T-cell (primary cell): Measurements from ENCODE around the gene RALGAPB. TPM values are rescaled to one million over a fixed set of nuclear protein-coding genes. Genes with fewer than 3 reads are reported as not detected.

ENCODE experiments used
- ATAC-seq, 4 experiments: fragments of 200-7000 bp in 3 of 4; fragments of 150-1000 bp in 1 of 4; cut with Tn5 transposase; replicated peaks in 1 of 4; 1 replicate in 3 of 4; 2 replicates in 1 of 4; pipeline ENCODE4 v1.10.0; 2021; ENCODE audit warnings: moderate library complexity in 3 of 4, mild to moderate bottlenecking in 2 of 4, moderate number of reproducible peaks in 1 of 4
- CTCF ChIA-PET, 2 donors: fragments of 300-600 bp; sonication (Branson Sonifier 250); formaldehyde crosslinking; loops; one replicate each; lab custom pipeline; 2022; ENCODE audit warnings: antibody characterized with exemption in 2 of 2; lab: Charles Lee
- POLR2A ChIA-PET, 2 donors: fragments of 300-600 bp; sonication (Branson Sonifier 250); formaldehyde crosslinking; loops; one replicate each; lab custom pipeline; 2022; ENCODE audit warnings: antibody characterized with exemption in 2 of 2; lab: Charles Lee
- DNase-seq, 35 experiments: peaks; one replicate each; pipeline versions ENCODE4 v3.0.0 to v3.0.0-alpha.2; 2013 to 2023
- H3K27ac ChIP-seq: one replicate; pipeline ENCODE4 v1.5.1; 2013; ENCODE audit warnings: low read length
- H3K27me3 ChIP-seq, 2 experiments: replicated peaks in 1 of 2; 1 replicate in 1 of 2; 2 replicates in 1 of 2; pipeline versions ENCODE4 v1.6.1 to v1.7.0; 2013; ENCODE audit warnings: low read length in 1 of 2, mixed read lengths in 1 of 2; ENCODE audit not compliant: control insufficient read depth in 2 of 2, insufficient read depth in 2 of 2; ENCODE audit errors: extremely low read depth in 1 of 2
- H3K36me3 ChIP-seq, 2 donors: 1 replicate in 1 of 2; 2 replicates in 1 of 2; pipeline versions ENCODE4 v1.6.1 to v1.7.0; 2013; ENCODE audit warnings: low read length in 1 of 2; ENCODE audit not compliant: control insufficient read depth in 2 of 2, insufficient read depth in 1 of 2; ENCODE audit errors: extremely low read depth in 1 of 2
- H3K4me1 ChIP-seq, 2 experiments: 1 replicate in 1 of 2; 2 replicates in 1 of 2; pipeline versions ENCODE4 v1.6.1 to v1.7.0; 2013; ENCODE audit warnings: low read length in 2 of 2, mixed read lengths in 1 of 2; ENCODE audit not compliant: insufficient read depth in 2 of 2, control insufficient read depth in 1 of 2; ENCODE audit errors: extremely low read depth in 1 of 2
- H3K4me3 ChIP-seq, 2 donors: 1 replicate in 1 of 2; 2 replicates in 1 of 2; pipeline versions ENCODE4 v1.5.1 to v1.7.0; 2013; ENCODE audit warnings: mild to moderate bottlenecking in 2 of 2, low read length in 1 of 2, moderate library complexity in 1 of 2; ENCODE audit not compliant: control insufficient read depth in 1 of 2; ENCODE audit errors: extremely low read depth in 1 of 2
- H3K9me3 ChIP-seq: 2 replicates; pipeline ENCODE4 v1.7.0; 2013
- H3K27ac Mint-ChIP-seq, 2 donors: one replicate each; pipeline ENCODE4 v1.8.0; 2020 to 2021; ENCODE audit warnings: mild to moderate bottlenecking in 2 of 2, mixed read lengths in 2 of 2
- H3K27me3 Mint-ChIP-seq, 2 donors: one replicate each; pipeline ENCODE4 v1.8.0; 2021 to 2022; ENCODE audit warnings: mixed read lengths in 2 of 2
- H3K36me3 Mint-ChIP-seq: one replicate; pipeline ENCODE4 v1.8.0; 2021; ENCODE audit warnings: mixed read lengths
- H3K4me1 Mint-ChIP-seq, 3 donors: one replicate each; pipeline ENCODE4 v1.8.0; 2020 to 2022; ENCODE audit warnings: mixed read lengths in 3 of 3, mild to moderate bottlenecking in 1 of 3
- H3K4me3 Mint-ChIP-seq, 3 donors: one replicate each; pipeline ENCODE4 v1.8.0; 2020 to 2022; ENCODE audit warnings: mild to moderate bottlenecking in 3 of 3, mixed read lengths in 3 of 3, moderate library complexity in 3 of 3
- H3K9me3 Mint-ChIP-seq, 3 donors: one replicate each; pipeline ENCODE4 v1.8.0; 2020 to 2022; ENCODE audit warnings: mixed read lengths in 3 of 3
- WGBS: methylation state at CpG from one replicate; pipeline ENCODE4 v1.1.5; 2013; ENCODE audit warnings: missing lambda C conversion rate; ENCODE audit not compliant: insufficient coverage; 5-methylcytosine and 5-hydroxymethylcytosine counted together
- total RNA-seq, 35 experiments: library from RNA in 6 of 35; stranded (reverse) in 6 of 35; fragments of 120-200 nt in 1 of 35; gene quantifications; one replicate each; pipeline versions ENCODE4 v1.2.1 to v1.2.4 and lab custom pipeline; 2013 to 2026

Gene RALGAPB
- total RNA-seq, 5 donors from 2014 or later (not counting 1 experiment from before 2014, with no cell fraction given): 42.7 to 50.1 (median 46.1) TPM

DNA sequence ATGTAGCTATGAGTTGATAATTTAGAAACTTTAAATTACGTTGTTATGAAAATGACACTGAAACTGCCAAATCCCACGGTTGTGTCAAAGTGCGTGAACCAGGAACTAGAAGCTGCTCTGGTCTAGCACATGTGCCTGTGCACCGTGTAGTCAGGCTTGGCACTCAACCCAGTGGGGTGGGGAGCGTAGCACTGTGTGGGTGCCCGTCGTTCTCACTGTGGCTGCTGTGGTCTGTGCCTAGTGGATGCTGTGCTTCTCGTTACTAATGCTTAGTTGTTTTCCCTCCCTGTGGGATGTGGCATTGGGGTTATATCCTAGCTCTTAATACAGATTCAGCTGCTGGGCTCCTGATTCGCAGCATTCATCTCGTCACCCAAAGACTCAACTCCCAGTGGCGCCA is 62.1 kb downstream of the RALGAPB start:
- Histone ChIP-seq H3K27ac (no peak overlapping the region), H3K4me3 (no peak overlapping the region), H3K4me1 (no peaks in the 10 kb centered on the region), H3K36me3 (peaks cover 0 to 82% of the 10 kb centered on the region in 2 donors), H3K9me3 (no peaks in the 10 kb centered on the region), H3K27me3 (no peaks in the 10 kb centered on the region)
- ChIA-PET CTCF (interaction anchor here in 1 of 2 donors (0.6 kb wide), 1 partner anchor 14 kb away, joined by 4 read pairs; no protein-coding TSS in a partner anchor), POLR2A (no interaction called here)
- no peaks in the 10 kb centered on the region for H3K9me3 Mint-ChIP-seq
- 64% methylated on average over 8 of the region's 11 CpGs for WGBS
- no peak for DNase-seq
- H3K27ac Mint-ChIP-seq: no peak overlapping the region
- no peak overlapping the region for H3K4me3 Mint-ChIP-seq
- no peak for ATAC-seq
- no peaks in the 10 kb centered on the region for H3K27me3 Mint-ChIP-seq
- peaks cover 0 to 7% (median 0%) of the 10 kb centered on the region in 3 donors for H3K4me1 Mint-ChIP-seq
- peaks cover 66% of the 10 kb centered on the region for H3K36me3 Mint-ChIP-seq

DNA sequence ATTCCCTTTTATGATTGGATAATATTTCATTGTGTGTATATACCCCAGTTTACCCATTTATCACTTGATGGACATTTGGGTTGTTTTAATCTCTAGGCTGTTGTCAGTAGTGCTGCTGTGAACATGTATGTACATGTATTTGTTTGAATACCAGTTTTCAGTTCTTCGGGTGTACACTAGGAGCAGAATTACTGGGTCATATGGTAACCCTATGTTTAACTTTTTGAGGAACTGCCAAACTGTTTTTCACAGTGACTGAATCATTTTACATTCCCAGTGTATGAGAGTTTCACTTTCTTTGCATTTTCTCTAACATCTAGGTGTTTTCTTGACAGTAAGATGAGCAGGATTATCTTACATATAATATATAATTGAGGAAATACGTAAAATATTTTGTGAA is 63.7 kb downstream of the RALGAPB start:
- POLR2A ChIA-PET: no interaction called here
- H3K36me3 Mint-ChIP-seq: peaks cover 74% of the 10 kb centered on the region

DNA sequence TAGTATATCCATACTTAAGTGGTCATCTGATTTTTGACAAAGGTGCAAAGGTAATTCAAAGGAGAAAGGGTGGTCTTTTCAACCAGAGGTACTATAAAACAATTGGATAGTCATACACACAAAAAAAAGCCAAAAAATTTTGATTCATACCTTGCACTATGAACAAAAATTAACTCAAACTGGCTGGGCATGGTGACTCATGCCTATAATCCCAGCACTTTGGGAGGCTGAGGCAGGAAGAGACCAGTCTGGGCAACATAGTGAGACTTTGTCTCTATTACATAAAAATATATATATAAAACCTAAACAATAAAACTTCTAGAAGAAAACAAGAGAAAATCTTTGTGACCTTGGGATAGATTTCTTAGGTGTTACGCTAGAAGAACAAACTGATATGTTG is 64.5 kb downstream of the RALGAPB start:
- H3K9me3 Mint-ChIP-seq: no peaks in the 10 kb centered on the region
- no peaks in the 10 kb centered on the region for H3K27me3 Mint-ChIP-seq
- H3K4me3 ChIP-seq: no peak overlapping the region
- H3K36me3 Mint-ChIP-seq: peaks cover 76% of the 10 kb centered on the region
- WGBS: no CpG with 5 or more reads among the region's 1 CpG
- H3K27ac Mint-ChIP-seq: no peak overlapping the region
- no peaks in the 10 kb centered on the region for H3K4me1 ChIP-seq
- H3K27ac ChIP-seq: no peak overlapping the region
- DNase-seq (no peak), ATAC-seq (no peak)
- ChIA-PET CTCF (no interaction called here), POLR2A (no interaction called here)
- no peaks in the 10 kb centered on the region for H3K27me3 ChIP-seq
- H3K36me3 ChIP-seq: peaks cover 0 to 87% of the 10 kb centered on the region in 2 donors
- no peaks in the 10 kb centered on the region for H3K9me3 ChIP-seq
- peaks cover 0 to 7% (median 0%) of the 10 kb centered on the region in 3 donors for H3K4me1 Mint-ChIP-seq
- H3K4me3 Mint-ChIP-seq: no peak overlapping the region

More for the DNA sequence above, 63.7 kb downstream of the RALGAPB start:
- Histone ChIP-seq H3K9me3 (no peaks in the 10 kb centered on the region), H3K27ac (no peak overlapping the region), H3K4me1 (no peaks in the 10 kb centered on the region), H3K27me3 (no peaks in the 10 kb centered on the region), H3K4me3 (no peak overlapping the region), H3K36me3 (peaks cover 0 to 86% of the 10 kb centered on the region in 2 donors)
- Mint-ChIP-seq H3K27me3 (no peaks in the 10 kb centered on the region), H3K27ac (no peak overlapping the region), H3K9me3 (no peaks in the 10 kb centered on the region), H3K4me3 (no peak overlapping the region), H3K4me1 (peaks cover 0 to 7% (median 0%) of the 10 kb centered on the region in 3 donors)
- DNase-seq (no peak), ATAC-seq (no peak)
- WGBS: no CpG with 5 or more reads among the region's 2 CpGs
- CTCF ChIA-PET: no interaction called here

DNA sequence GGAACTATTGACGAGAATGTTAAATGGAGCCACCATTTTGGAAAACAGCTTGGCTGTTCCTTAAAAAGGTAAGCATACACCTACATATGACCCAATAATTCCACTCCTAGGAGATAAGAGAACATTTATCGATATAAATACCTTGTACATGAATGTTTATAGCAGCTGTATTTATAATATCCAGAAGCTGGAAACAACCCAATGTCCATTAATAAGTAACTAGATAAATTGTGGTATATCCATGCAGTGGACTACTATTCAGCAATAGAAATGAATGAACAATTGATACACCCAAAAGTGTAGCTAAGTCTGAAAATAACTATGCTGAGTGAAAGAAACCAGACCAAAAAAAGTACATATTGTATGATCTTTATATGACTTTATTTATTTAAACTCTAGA is 66.1 kb downstream of the RALGAPB start:
- Mint-ChIP-seq H3K4me3 (no peak overlapping the region), H3K9me3 (no peaks in the 10 kb centered on the region), H3K27me3 (no peaks in the 10 kb centered on the region), H3K36me3 (peaks cover 74% of the 10 kb centered on the region), H3K4me1 (peaks cover 0 to 7% (median 0%) of the 10 kb centered on the region in 3 donors), H3K27ac (no peak overlapping the region)
- ATAC-seq (no peak), DNase-seq (no peak)
- Histone ChIP-seq H3K36me3 (peaks cover 0 to 88% of the 10 kb centered on the region in 2 donors), H3K4me1 (no peaks in the 10 kb centered on the region), H3K4me3 (no peak overlapping the region), H3K27ac (no peak overlapping the region), H3K9me3 (no peaks in the 10 kb centered on the region), H3K27me3 (no peaks in the 10 kb centered on the region)
- CTCF ChIA-PET: interaction anchor here in 1 of 2 donors (0.5 kb wide), 1 partner anchor 10 kb away, joined by 5 read pairs; no protein-coding TSS in a partner anchor
- WGBS: no CpG with 5 or more reads among the region's 2 CpGs
- POLR2A ChIA-PET: no interaction called here

DNA sequence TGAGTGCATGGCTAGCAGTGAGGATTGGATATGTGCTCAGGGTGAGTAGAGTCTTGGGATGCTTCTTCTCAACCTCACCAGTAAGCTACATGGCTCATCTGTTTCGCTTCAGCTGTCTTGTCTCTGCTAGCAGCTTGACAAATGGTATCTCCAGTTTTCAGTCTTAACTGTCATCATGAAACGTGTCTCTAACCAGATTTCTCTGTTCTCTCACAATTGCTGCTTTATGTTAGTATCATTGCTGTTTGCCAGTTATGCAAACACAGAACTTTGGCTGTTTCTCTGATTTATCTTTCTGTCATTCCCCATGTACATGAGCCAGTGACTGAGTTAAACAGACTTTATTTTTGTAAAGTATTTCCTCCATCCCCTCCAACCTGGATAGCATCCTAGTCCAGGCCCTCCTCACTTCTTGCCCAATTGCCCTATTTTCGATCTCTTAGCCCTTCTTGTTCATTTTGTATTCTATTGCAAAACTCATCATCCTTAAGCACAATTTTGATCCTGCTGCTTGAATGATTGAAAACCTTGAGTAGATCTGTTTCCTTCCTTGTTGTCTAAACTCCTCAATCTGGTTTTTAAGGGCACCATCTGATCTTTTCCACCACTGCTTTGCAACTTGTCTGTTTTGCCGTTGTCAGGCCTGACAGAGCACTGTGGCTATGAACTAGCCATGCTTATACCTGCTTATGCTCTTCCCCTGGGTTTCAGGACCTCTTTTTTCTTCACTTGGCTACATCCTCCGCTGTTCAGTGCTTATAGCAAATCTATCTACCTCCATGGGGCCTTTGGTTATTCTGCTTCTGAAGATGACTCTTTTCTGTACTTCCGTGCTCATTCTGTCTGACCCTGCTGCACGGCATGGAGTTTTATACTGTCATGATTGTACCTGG is 70.6 kb downstream of the RALGAPB start:
- H3K27ac ChIP-seq: no peak overlapping the region
- no peaks in the 10 kb centered on the region for H3K4me1 ChIP-seq
- peaks cover 74% of the 10 kb centered on the region for H3K36me3 Mint-ChIP-seq
- CTCF ChIA-PET: no interaction called here
- ATAC-seq: no peak
- no peak overlapping the region for H3K4me3 ChIP-seq
- H3K27ac Mint-ChIP-seq: no peak overlapping the region
- WGBS: 96% methylated on average over 7 of the region's 7 CpGs
- H3K9me3 ChIP-seq: no peaks in the 10 kb centered on the region
- H3K36me3 ChIP-seq: peaks cover 0 to 78% of the 10 kb centered on the region in 2 donors
- no peaks in the 10 kb centered on the region for H3K9me3 Mint-ChIP-seq
- H3K27me3 Mint-ChIP-seq: no peaks in the 10 kb centered on the region
- POLR2A ChIA-PET: no interaction called here
- H3K27me3 ChIP-seq: no peaks in the 10 kb centered on the region
- no peak for DNase-seq
- no peak overlapping the region for H3K4me3 Mint-ChIP-seq
- peaks cover 14 to 18% (median 15%) of the 10 kb centered on the region in 3 donors for H3K4me1 Mint-ChIP-seq

DNA sequence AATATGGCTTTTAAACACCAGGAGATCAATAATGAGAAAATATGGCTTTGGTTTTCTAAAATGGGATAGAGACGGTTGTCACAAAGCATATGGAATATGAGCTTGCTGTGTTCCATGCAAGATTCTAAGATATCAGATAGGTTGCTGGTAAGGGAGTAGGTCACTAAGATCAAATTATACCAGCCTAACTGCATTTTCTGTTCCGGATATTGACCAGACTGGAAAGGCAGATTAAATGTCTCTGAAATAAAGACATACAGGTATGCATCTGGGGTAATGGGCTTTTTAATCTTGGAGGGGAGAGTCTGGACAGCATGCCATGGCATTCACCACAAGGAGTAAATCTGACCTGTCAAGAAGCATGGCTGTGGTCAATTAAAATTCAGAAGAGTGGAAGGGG is 73.1 kb downstream of the RALGAPB start:
- WGBS: no CpG with 5 or more reads among the region's 2 CpGs
- DNase-seq: no peak
- Mint-ChIP-seq H3K27ac (no peak overlapping the region), H3K36me3 (peaks cover 62% of the 10 kb centered on the region), H3K27me3 (no peaks in the 10 kb centered on the region), H3K4me1 (peaks cover 14 to 19% (median 16%) of the 10 kb centered on the region in 3 donors), H3K9me3 (no peaks in the 10 kb centered on the region), H3K4me3 (no peak overlapping the region)
- Histone ChIP-seq H3K27ac (no peak overlapping the region), H3K4me1 (no peaks in the 10 kb centered on the region), H3K36me3 (peaks cover 0 to 70% of the 10 kb centered on the region in 2 donors), H3K9me3 (no peaks in the 10 kb centered on the region), H3K4me3 (no peak overlapping the region), H3K27me3 (no peaks in the 10 kb centered on the region)
- POLR2A ChIA-PET: interaction anchor here in 1 of 2 donors (0.6 kb wide), 1 partner anchor 208 kb away, joined by 5 read pairs; no protein-coding TSS in a partner anchor
- CTCF ChIA-PET: interaction anchor here in 1 of 2 donors (1.5 kb wide), 1 partner anchor 27 kb away, joined by 3 read pairs; no protein-coding TSS in a partner anchor
- ATAC-seq: no peak
